HepG2 (cell line): ENCODE results near the gene OSBPL2. TPM values are rescaled to one million over a fixed set of nuclear protein-coding genes. Genes with fewer than 3 reads are reported as not detected.

ENCODE experiments used
- ATAC-seq: fragments of 200-7000 bp; cut with Tn5 transposase; 3 replicates; pipeline ENCODE4 v1.9.1; 2020; ENCODE audit warnings: mild to moderate bottlenecking, moderate library complexity
- BruUV-seq: library from RNA; stranded (reverse); fragments of 400-500 nt; replicated peaks from 2 replicates; lab custom pipeline; 2021; lab: Mats Ljungman, UMichigan
- CTCF ChIA-PET: fragments of 300-600 bp; formaldehyde crosslinking; extraction: SDS; loops from one replicate; lab custom pipeline; 2021; ENCODE audit warnings: low total read pairs, inconsistent platforms, low intra/inter-chr PET ratio; lab: Yijun Ruan, JAX
- POLR2A ChIA-PET: fragments of 350-600 bp; sonication (Branson Sonifier 250); formaldehyde crosslinking; loops from one replicate; lab custom pipeline; 2020; ENCODE audit warnings: antibody characterized with exemption, inconsistent platforms; lab: Yijun Ruan, JAX
- DNase-seq: peaks from one replicate; pipeline ENCODE4 v3.0.0-alpha.2; 2015; ENCODE audit warnings: low spot score
- FAIRE-seq: peaks from 3 replicates; lab custom pipeline; 2011; peaks lifted over from hg19 to GRCh38; lab: Jason Lieb, UNC
- H2AFZ ChIP-seq: one replicate; pipeline ENCODE4 v1.6.1; 2011; ENCODE audit warnings: low read length, inconsistent platforms
- H3K27ac ChIP-seq: fragments of 300-600 bp; 3 replicates; pipeline ENCODE4 v1.8.0; 2011; ENCODE audit warnings: mixed run types, mild to moderate bottlenecking, mixed read lengths, low read length, inconsistent platforms; ENCODE audit not compliant: insufficient read depth; ENCODE audit errors: extremely low read length
- H3K27me3 ChIP-seq, 2 experiments: fragments of 200-600 bp in 1 of 2; 2 replicates in 1 of 2; 3 replicates in 1 of 2; pipeline versions ENCODE4 v1.6.0 to v1.8.0; 2011; ENCODE audit warnings: low read length in 2 of 2, mild to moderate bottlenecking in 2 of 2, moderate library complexity in 2 of 2, inconsistent platforms in 1 of 2; ENCODE audit not compliant: insufficient read depth in 2 of 2, control insufficient read depth in 1 of 2
- H3K36me3 ChIP-seq, 2 experiments: fragments of 200-600 bp in 1 of 2; replicated peaks in 1 of 2; 2 replicates in 1 of 2; 3 replicates in 1 of 2; pipeline versions ENCODE4 v1.5.1 to v1.8.0; 2011; ENCODE audit warnings: low read length in 2 of 2, inconsistent platforms in 1 of 2; ENCODE audit not compliant: insufficient read depth in 2 of 2, control insufficient read depth in 1 of 2
- H3K4me1 ChIP-seq: 2 replicates; pipeline ENCODE4 v1.5.1; 2012; ENCODE audit warnings: low read length, inconsistent platforms; ENCODE audit not compliant: insufficient read depth
- H3K4me2 ChIP-seq: 2 replicates; pipeline ENCODE4 v1.6.0; 2011; ENCODE audit warnings: low read depth, low read length, inconsistent platforms
- H3K4me3 ChIP-seq, 3 experiments: fragments of 200-600 bp in 1 of 3; sonication (generic), shearing (Covaris generic) in 1 of 3; replicated peaks in 1 of 3; 2 replicates each; pipeline ENCODE4 v1.5.1; 2011 to 2016; ENCODE audit warnings: low read length in 3 of 3, inconsistent platforms in 2 of 3, low read depth in 2 of 3, mild to moderate bottlenecking in 2 of 3, control low read depth in 1 of 3, mixed read lengths in 1 of 3; ENCODE audit not compliant: insufficient read depth in 1 of 3
- H3K79me2 ChIP-seq: one replicate; pipeline ENCODE4 v1.6.1; 2011; ENCODE audit warnings: low read length, inconsistent platforms; ENCODE audit not compliant: insufficient read depth
- H3K9ac ChIP-seq: 2 replicates; pipeline ENCODE4 v1.6.0; 2011; ENCODE audit warnings: mild to moderate bottlenecking, low read depth, low read length, inconsistent platforms; ENCODE audit not compliant: insufficient read depth
- H3K9me3 ChIP-seq: 2 replicates; pipeline ENCODE4 v1.5.1; 2012; ENCODE audit warnings: mild to moderate bottlenecking, low read length
- H4K20me1 ChIP-seq: 2 replicates; pipeline ENCODE4 v1.6.0; 2011; ENCODE audit warnings: inconsistent platforms, mild to moderate bottlenecking, low read length, moderate library complexity; ENCODE audit not compliant: insufficient read depth
- AGO2 ChIP-seq: fragments of 200-400 bp; formaldehyde crosslinking; optimal IDR thresholded peaks from 2 replicates; pipeline ENCODE3; 2017; ENCODE audit warnings: mild to moderate bottlenecking, low read depth, low read length, moderate library complexity
- CBX1 ChIP-seq: IDR thresholded peaks from one replicate; pipeline ENCODE4 v1.6.1; 2016; ENCODE audit warnings: antibody characterized with exemption, low read depth
- CEBPB ChIP-seq: IDR thresholded peaks from 2 replicates; pipeline ENCODE4 v1.6.1; 2011; ENCODE audit warnings: low read depth, low read length, improper control_type of control experiment, borderline replicate concordance
- CENPT ChIP-seq: sonication (generic); formaldehyde crosslinking; IDR thresholded peaks from 2 replicates; pipeline ENCODE4 v1.8.0; 2022; ENCODE audit warnings: low read depth, mild to moderate bottlenecking, moderate library complexity, missing genetic modification reagents
- ERF ChIP-seq: IDR thresholded peaks from 2 replicates; pipeline ENCODE4 v1.6.1; 2018; ENCODE audit warnings: missing biosample characterization, missing genetic modification reagents
- HNRNPK ChIP-seq: fragments of 200-400 bp; formaldehyde crosslinking; IDR thresholded peaks from 2 replicates; pipeline ENCODE4 v1.6.1; 2018; ENCODE audit warnings: low read length, low read depth, moderate library complexity, mild to moderate bottlenecking; ENCODE audit not compliant: poor library complexity, severe bottlenecking
- HOXA9 ChIP-seq: sonication (generic); formaldehyde crosslinking; IDR thresholded peaks from 2 replicates; pipeline ENCODE4 v1.8.1; 2022; ENCODE audit warnings: missing genetic modification reagents, mild to moderate bottlenecking, moderate library complexity, borderline replicate concordance
- RBFOX2 ChIP-seq: fragments of 200-400 bp; formaldehyde crosslinking; IDR thresholded peaks from 2 replicates; pipeline ENCODE4 v1.6.1; 2017; ENCODE audit warnings: low read depth, mild to moderate bottlenecking, low read length
- RFX5 ChIP-seq: IDR thresholded peaks from 2 replicates; pipeline ENCODE4 v1.6.1; 2011; ENCODE audit warnings: low read depth, low read length, improper control_type of control experiment
- SNRNP70 ChIP-seq: fragments of 200-400 bp; formaldehyde crosslinking; IDR thresholded peaks from 2 replicates; pipeline ENCODE4 v1.6.1; 2017; ENCODE audit warnings: mild to moderate bottlenecking, low read depth, low read length, moderate library complexity
- STAT5B ChIP-seq: sonication (generic); formaldehyde crosslinking; IDR thresholded peaks from 2 replicates; pipeline ENCODE4 v1.4.0; 2020; ENCODE audit warnings: missing genetic modification reagents
- THYN1 ChIP-seq: sonication (generic); formaldehyde crosslinking; IDR thresholded peaks from 2 replicates; pipeline ENCODE4 v1.8.1; 2023; ENCODE audit warnings: low read depth, mild to moderate bottlenecking, moderate library complexity, missing genetic modification reagents, borderline replicate concordance
- TRIM24 ChIP-seq: sonication (generic); formaldehyde crosslinking; IDR thresholded peaks from 2 replicates; pipeline ENCODE4 v1.8.0; 2022; ENCODE audit warnings: mild to moderate bottlenecking, missing genetic modification reagents
- ZC3H4 ChIP-seq: sonication (generic); formaldehyde crosslinking; IDR thresholded peaks from 2 replicates; pipeline ENCODE4 v1.4.0; 2020; ENCODE audit warnings: missing genetic modification reagents, borderline replicate concordance
- ZNF264 ChIP-seq: sonication (generic); formaldehyde crosslinking; IDR thresholded peaks from 2 replicates; pipeline ENCODE4 v1.4.0; 2020; ENCODE audit warnings: missing genetic modification reagents
- ZNF333 ChIP-seq: sonication (generic); formaldehyde crosslinking; IDR thresholded peaks from 2 replicates; pipeline ENCODE4 v1.4.0; 2020; ENCODE audit warnings: mild to moderate bottlenecking, missing genetic modification reagents, borderline replicate concordance
- ZNF747 ChIP-seq: sonication (generic); formaldehyde crosslinking; IDR thresholded peaks from 2 replicates; pipeline ENCODE4 v1.8.1; 2023; ENCODE audit warnings: missing genetic modification reagents, mild to moderate bottlenecking, borderline replicate concordance
- ZNF788 ChIP-seq: sonication (generic); formaldehyde crosslinking; IDR thresholded peaks from 2 replicates; pipeline ENCODE4 v1.5.0; 2020; ENCODE audit warnings: mild to moderate bottlenecking, missing genetic modification reagents, borderline replicate concordance
- WGBS: methylation state at CpG from one replicate; pipeline ENCODE4 v1.1.6; 2017; ENCODE audit warnings: low lambda C conversion rate; 5-methylcytosine and 5-hydroxymethylcytosine counted together
- in situ Hi-C: cut with HindIII; loops from 2 replicates; pipeline ENCODE4 v1.10.0; 2017; ENCODE audit warnings: low pct_unique_long_range_greater_than_20kb; ENCODE audit not compliant: extremely low pct_ligation_motif_present
- intact Hi-C: fragments of 100-400 bp; cut with micrococcal nuclease; formaldehyde crosslinking; loops from one replicate; pipeline ENCODE4 v1.10.0; 2022; ENCODE audit not compliant: unreplicated experiment
- polyA plus RNA-seq, 8 experiments: library from polyadenylated mRNA; depleted of rRNA in 3 of 8; stranded (reverse) in 7 of 8; unstranded in 1 of 8; fragments of >200 nt; fragmentation: Illumina TruSeq in 4 of 8; extraction: Trizol in 4 of 8; gene quantifications; 2 replicates each; pipeline versions ENCODE4 v1.2.1 to v1.2.3, GENCODE V29; 2011 to 2016; ENCODE audit warnings: low read depth in 4 of 8, missing spikeins in 1 of 8, mixed read lengths in 1 of 8; ENCODE audit not compliant: insufficient read depth in 1 of 8
- total RNA-seq, 5 experiments: library from RNA; depleted of rRNA; stranded (reverse); fragments of >200 nt; fragmentation: Illumina TruSeq; extraction: Trizol; gene quantifications; 2 replicates each; pipeline ENCODE4 v1.2.3, GENCODE V29; 2016; ENCODE audit warnings: low read depth in 1 of 5

OSBPL2 gene
- total and polyA plus RNA-seq, 2 of the 13 experiments (the other 11 are each of a cell fraction or from before 2014, with no cell fraction given), result 18.5 to 37.4 TPM

DNA sequence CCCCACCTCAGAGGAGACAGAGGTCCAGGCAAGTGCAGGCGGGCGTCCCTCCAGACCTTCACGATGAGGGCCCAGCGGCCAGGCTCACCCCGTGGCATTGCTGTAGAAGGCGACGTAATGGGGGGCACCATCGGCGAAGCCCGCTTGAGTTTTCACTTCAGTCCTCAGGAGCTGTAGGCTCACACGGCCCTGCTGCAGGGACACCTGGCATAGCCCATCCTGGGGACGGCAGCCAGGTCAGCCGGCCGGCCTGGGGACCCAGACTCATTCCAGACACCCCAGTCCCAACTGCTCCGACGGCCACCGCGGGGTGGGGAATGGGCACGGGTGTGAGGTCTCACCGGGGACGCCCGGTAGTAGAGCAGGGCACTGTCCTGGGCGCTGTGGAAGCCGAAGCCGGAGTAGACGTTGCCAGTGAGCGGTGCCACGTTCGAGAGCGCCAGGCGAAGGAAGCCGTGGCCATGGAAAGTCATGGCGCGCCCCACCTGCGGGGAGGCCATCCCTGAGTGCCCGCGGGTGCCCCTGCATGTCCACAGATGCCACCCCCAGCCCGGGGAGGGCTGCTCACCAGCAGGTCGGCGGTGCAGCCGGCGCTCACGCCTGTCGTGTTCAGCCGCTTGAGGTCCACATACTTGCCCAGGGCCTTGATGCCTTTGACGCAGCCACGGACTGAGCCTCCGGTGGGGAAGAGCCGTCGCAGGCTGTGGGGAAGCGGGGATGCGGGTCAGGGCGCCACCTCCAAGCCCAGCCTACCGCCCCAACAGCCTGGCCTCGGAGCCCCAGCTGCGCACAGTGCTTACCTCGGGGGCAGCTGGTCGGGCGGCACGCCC lies 73.7 kb downstream of the OSBPL2 start:
- H3K4me2 ChIP-seq, result no peak overlapping the region
- no peak overlapping the region for H3K9ac ChIP-seq
- DNase-seq (no peak), FAIRE-seq (no peak), ATAC-seq (no peak)
- ChIA-PET POLR2A (no interaction called here), CTCF (no interaction called here)
- no peaks in the 10 kb centered on the region for H3K27me3 ChIP-seq
- no peak overlapping the region for H3K27ac ChIP-seq
- no peak overlapping the region for H2AFZ ChIP-seq
- TF ChIP-seq CBX1, result no peak
- TF ChIP-seq ZNF333 (CRISPR knock-in tag), result 0 out of 2 replicates have a peak, but pooled peaks have one; percentile 35
- TF ChIP-seq TRIM24 (CRISPR knock-in tag), result no peak
- TF ChIP-seq STAT5B (CRISPR knock-in tag), result no peak
- no peak for TF ChIP-seq ZC3H4 (CRISPR knock-in tag)
- no peak for TF ChIP-seq CEBPB
- TF ChIP-seq CENPT (CRISPR knock-in tag), result no peak
- 0 out of 2 replicates have a peak, but pooled peaks have one; percentile 17 for TF ChIP-seq RBFOX2
- TF ChIP-seq ZNF747 (CRISPR knock-in tag), result no peak
- TF ChIP-seq HNRNPK, result peak; percentile 22
- no peak for TF ChIP-seq THYN1 (CRISPR knock-in tag)
- TF ChIP-seq HOXA9 (CRISPR knock-in tag), result no peak
- no peak for TF ChIP-seq SNRNP70
- no peak for TF ChIP-seq ZNF264 (CRISPR knock-in tag)
- no peak for TF ChIP-seq ERF (CRISPR knock-in tag)
- TF ChIP-seq RFX5, result no peak
- no peak for TF ChIP-seq ZNF788 (CRISPR knock-in tag)
- TF ChIP-seq AGO2, result peak; percentile 66
- no peaks in the 10 kb centered on the region; the same call in 1 of the 2 replicates for H4K20me1 ChIP-seq
- 97% methylated on average over 57 of the region's 60 CpGs for WGBS
- intact Hi-C loops, result no loop called here
- 0 out of 2 replicates have a peak, but pooled peaks cover 6% of the 10 kb centered on the region for H3K4me1 ChIP-seq
- H3K9me3 ChIP-seq, result no peaks in the 10 kb centered on the region
- in situ Hi-C loops, result no loop called here
- H3K79me2 ChIP-seq, result no peaks in the 10 kb centered on the region
- H3K36me3 ChIP-seq, result peaks cover 70 to 95% of the 10 kb centered on the region in 2 experiments
- H3K4me3 ChIP-seq, result no peak overlapping the region
- no TSS peak for BruUV-seq
